ENCODE measurements around the gene ASPHD2. TPM values are rescaled to one million over a fixed set of nuclear protein-coding genes. Genes with fewer than 3 reads are reported as not detected.

The ASPHD2 gene
- total and polyA plus RNA-seq, 10 of the 15 experiments (the other 5 are each of a cell fraction or from before 2014, with no cell fraction given): 1.6 to 10.6 (median 5.2) TPM

DNA sequence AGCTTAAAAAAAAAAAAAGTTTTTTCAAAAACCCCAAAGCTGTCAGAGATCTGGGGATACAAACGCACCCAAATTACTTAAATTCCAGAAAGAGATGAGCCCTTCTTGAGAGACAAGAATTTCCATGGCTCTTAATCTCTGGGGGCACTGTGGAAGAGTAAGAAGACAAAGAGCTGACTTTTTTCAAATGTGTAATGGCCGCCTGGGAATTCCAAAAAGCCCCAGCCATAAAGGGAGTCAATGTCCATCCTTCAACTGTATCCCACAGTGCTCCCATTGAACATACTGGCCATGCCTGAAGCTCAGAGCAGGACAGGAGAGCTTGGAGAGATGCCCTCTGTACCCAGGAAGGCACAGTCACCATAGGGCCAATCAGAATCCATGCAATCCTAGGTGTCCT, 37.4 kb upstream of the ASPHD2 start (continued):
- TF ChIP-seq, protein P1, sequence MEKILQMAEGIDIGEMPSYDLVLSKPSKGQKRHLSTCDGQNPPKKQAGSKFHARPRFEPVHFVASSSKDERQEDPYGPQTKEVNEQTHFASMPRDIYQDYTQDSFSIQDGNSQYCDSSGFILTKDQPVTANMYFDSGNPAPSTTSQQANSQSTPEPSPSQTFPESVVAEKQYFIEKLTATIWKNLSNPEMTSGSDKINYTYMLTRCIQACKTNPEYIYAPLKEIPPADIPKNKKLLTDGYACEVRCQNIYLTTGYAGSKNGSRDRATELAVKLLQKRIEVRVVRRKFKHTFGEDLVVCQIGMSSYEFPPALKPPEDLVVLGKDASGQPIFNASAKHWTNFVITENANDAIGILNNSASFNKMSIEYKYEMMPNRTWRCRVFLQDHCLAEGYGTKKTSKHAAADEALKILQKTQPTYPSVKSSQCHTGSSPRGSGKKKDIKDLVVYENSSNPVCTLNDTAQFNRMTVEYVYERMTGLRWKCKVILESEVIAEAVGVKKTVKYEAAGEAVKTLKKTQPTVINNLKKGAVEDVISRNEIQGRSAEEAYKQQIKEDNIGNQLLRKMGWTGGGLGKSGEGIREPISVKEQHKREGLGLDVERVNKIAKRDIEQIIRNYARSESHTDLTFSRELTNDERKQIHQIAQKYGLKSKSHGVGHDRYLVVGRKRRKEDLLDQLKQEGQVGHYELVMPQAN (conservative IDR thresholded peaks at IDR 0.05): no peak
- no peak for TF ChIP-seq RB1 (IDR thresholded peaks at IDR 0.05; ENCODE audit: borderline replicate concordance)
- TF ChIP-seq YY1 (IDR thresholded peaks at IDR 0.05; ENCODE audit: low read depth, low read length): no peak

DNA sequence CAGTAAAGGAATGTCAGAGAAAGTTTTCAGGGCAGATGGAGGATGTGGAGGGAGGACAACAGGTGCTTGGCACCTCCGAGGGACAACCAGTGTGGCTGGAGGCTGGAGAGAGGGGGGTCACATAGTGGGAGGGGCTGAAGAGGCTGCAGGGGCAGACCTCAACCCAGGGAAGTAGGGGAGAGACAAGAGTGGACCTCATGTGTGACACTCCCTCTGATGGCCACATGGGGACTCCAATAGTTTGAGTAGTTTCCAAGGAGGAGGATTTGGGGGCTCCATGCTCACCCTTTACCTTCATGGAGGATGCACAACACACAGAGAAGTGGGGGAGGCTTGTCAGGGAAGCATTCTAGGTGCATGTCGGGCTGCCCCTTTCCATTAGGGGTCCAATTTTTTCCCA, 35.1 kb upstream of the ASPHD2 start:
- ChIA-PET RAD21 (ENCODE audit: unreplicated experiment) (no interaction called here), CTCF (interaction anchor here (1.0 to 10.2 kb wide), 3 partner anchors 11 to 67 kb away, joined by 3 to 111 read pairs (median 6); no protein-coding TSS in a partner anchor), POLR2A (no interaction called here), SMC1A (ENCODE audit: uncharacterized antibody, unreplicated experiment) (interaction anchor here (1.7 to 8.5 kb wide), 2 partner anchors 20 to 67 kb away, joined by 3 to 73 read pairs; no protein-coding TSS in a partner anchor)
- Histone ChIP-seq H3K27me3 (replicated peaks in 1 of 2; ENCODE audit: control insufficient read depth in 2 of 2, insufficient read depth in 2 of 2, low read length in 1 of 2) (no peaks in the 10 kb centered on the region; a peak in 3 of 4 replicates), H3K4me1 (ENCODE audit: control insufficient read depth, insufficient read depth, low read length) (no peaks in the 10 kb centered on the region), H4K20me1 (ENCODE audit: control insufficient read depth, insufficient read depth) (no peaks in the 10 kb centered on the region), H3K4me3 (no peak overlapping the region), H3K79me2 (ENCODE audit: control insufficient read depth, insufficient read depth, low read length) (no peaks in the 10 kb centered on the region), H3K27ac (ENCODE audit: control insufficient read depth, insufficient read depth) (no peak overlapping the region), H3K4me2 (ENCODE audit: control insufficient read depth, insufficient read depth) (no peak overlapping the region), H3K9me3 (replicated peaks; ENCODE audit: control insufficient read depth, insufficient read depth, low read length) (no peaks in the 10 kb centered on the region), H2AFZ (ENCODE audit: control insufficient read depth, low read depth, low read length) (no peak overlapping the region), H3K9ac (ENCODE audit: control insufficient read depth, insufficient read depth, low read length) (no peak overlapping the region), H3K36me3 (ENCODE audit: control insufficient read depth in 2 of 2, insufficient read depth in 2 of 2, low read length in 1 of 2) (no peaks in the 10 kb centered on the region)
- ATAC-seq (peak; percentile 53; the same call in 1 of the 3 replicates), FAIRE-seq (no peak), DNase-seq (ENCODE audit: low read depth, low spot score) (no peak)
- in situ Hi-C loops (cut with MboI) (no loop called here), intact Hi-C loops (cut with micrococcal nuclease; ENCODE audit: unreplicated experiment) (no loop called here)
- WGBS (ENCODE audit: insufficient coverage, insufficient replicate concordance, low lambda C conversion rate, missing lambda C conversion rate): 24% methylated on average over 2 of the region's 2 CpGs
- BruUV-seq (replicated peaks): no TSS peak
- TF ChIP-seq, protein P2, sequence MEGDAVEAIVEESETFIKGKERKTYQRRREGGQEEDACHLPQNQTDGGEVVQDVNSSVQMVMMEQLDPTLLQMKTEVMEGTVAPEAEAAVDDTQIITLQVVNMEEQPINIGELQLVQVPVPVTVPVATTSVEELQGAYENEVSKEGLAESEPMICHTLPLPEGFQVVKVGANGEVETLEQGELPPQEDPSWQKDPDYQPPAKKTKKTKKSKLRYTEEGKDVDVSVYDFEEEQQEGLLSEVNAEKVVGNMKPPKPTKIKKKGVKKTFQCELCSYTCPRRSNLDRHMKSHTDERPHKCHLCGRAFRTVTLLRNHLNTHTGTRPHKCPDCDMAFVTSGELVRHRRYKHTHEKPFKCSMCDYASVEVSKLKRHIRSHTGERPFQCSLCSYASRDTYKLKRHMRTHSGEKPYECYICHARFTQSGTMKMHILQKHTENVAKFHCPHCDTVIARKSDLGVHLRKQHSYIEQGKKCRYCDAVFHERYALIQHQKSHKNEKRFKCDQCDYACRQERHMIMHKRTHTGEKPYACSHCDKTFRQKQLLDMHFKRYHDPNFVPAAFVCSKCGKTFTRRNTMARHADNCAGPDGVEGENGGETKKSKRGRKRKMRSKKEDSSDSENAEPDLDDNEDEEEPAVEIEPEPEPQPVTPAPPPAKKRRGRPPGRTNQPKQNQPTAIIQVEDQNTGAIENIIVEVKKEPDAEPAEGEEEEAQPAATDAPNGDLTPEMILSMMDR (IDR thresholded peaks at IDR 0.05 in 2 of 3, conservative IDR thresholded peaks at IDR 0.05 in 1 of 3; ENCODE audit: control insufficient read depth in 2 of 3, extremely low read depth in 1 of 3, insufficient read depth in 1 of 3, low read depth in 3 of 3, low read length in 3 of 3): 0 out of 6 replicates have a peak, but pooled peaks of 2 of the 3 experiments have one; percentile 3 to 17
- TF ChIP-seq PAX8 (IDR thresholded peaks at IDR 0.05): no peak
